Immature natural killer cell (primary cell): Measurements from ENCODE around the gene KIAA1217. TPM values are rescaled to one million over a fixed set of nuclear protein-coding genes. Genes with fewer than 3 reads are reported as not detected.

Experiments used
- DNase-seq, 3 donors: peaks; one replicate each; pipeline ENCODE4 v3.0.0; 2022; ENCODE audit warnings: mixed read lengths in 1 of 3
- H3K27ac Mint-ChIP-seq, 6 donors: one replicate each; pipeline ENCODE4 v1.8.0; 2020; ENCODE audit warnings: mixed read lengths in 6 of 6, mild to moderate bottlenecking in 5 of 6, inconsistent platforms in 4 of 6, moderate library complexity in 3 of 6
- H3K27me3 Mint-ChIP-seq, 3 donors: one replicate each; pipeline ENCODE4 v1.8.0; 2020 to 2021; ENCODE audit warnings: low read depth in 3 of 3, mild to moderate bottlenecking in 3 of 3, mixed read lengths in 3 of 3, moderate library complexity in 3 of 3, inconsistent platforms in 1 of 3
- H3K36me3 Mint-ChIP-seq, 3 donors: one replicate each; pipeline ENCODE4 v1.8.0; 2020; ENCODE audit warnings: mixed read lengths in 3 of 3, inconsistent platforms in 2 of 3, mild to moderate bottlenecking in 2 of 3
- H3K4me1 Mint-ChIP-seq, 2 donors: one replicate each; pipeline ENCODE4 v1.8.0; 2020; ENCODE audit warnings: inconsistent platforms in 2 of 2, mild to moderate bottlenecking in 2 of 2, mixed read lengths in 2 of 2, moderate library complexity in 1 of 2
- H3K4me3 Mint-ChIP-seq, 5 donors: one replicate each; pipeline ENCODE4 v1.8.0; 2020; ENCODE audit warnings: mild to moderate bottlenecking in 5 of 5, mixed read lengths in 5 of 5, inconsistent platforms in 3 of 5, moderate library complexity in 3 of 5
- H3K9me3 Mint-ChIP-seq, 6 donors: one replicate each; pipeline ENCODE4 v1.8.0; 2020; ENCODE audit warnings: mild to moderate bottlenecking in 6 of 6, mixed read lengths in 6 of 6, inconsistent platforms in 4 of 6, moderate library complexity in 3 of 6
- polyA plus RNA-seq, 3 donors: library from polyadenylated mRNA; unstranded; fragments of 300-500 nt; fragmentation: Illumina TruSeq; gene quantifications; one replicate each; pipeline ENCODE4 v1.2.3, GENCODE V29; 2021

KIAA1217 gene
- polyA plus RNA-seq, 3 donors from 2014 or later, result not detected

DNA sequence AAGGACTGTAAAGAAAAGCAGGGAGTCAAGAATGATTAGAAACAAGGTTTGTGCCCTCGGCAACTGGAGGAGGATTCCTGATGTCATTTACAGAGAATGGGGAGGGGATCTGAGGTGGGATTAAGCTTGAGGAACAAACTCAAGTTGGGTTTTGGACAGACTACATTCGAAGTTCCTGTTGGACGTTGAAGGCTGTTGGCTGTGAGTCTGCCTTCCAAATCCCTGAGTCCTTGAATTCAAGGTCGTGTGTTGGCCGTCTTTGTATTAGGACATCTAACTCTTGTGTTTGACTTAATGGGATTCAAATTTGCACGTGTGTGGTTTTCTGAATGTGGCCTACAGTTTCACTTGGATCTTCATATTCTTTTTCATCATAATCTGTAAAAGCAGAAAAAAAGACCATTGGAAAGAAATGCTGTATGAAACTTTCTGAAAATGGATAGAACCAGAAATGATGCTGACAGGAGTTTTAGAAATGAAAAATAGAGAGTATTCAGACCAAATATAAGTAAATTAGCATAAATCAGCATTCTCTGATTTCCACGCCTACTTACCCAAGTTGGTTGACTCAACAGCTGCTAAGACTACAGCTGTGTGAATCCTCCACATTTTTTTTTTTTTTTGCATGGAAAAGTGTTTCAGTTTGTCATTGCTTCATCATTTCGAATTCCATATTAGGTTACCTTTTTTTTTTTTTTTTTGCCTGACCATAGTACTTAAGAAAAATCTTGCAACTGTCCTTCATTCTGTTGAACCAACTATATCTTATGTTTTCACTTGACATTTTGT is 94.8 kb downstream of the KIAA1217 start:
- H3K9me3 Mint-ChIP-seq, result peaks cover 0 to 8% (median 0%) of the 10 kb centered on the region in 6 donors
- H3K4me3 Mint-ChIP-seq, result no peak overlapping the region
- no peaks in the 10 kb centered on the region for H3K4me1 Mint-ChIP-seq
- DNase-seq, result no peak
- H3K36me3 Mint-ChIP-seq, result peaks cover 0 to 3% (median 0%) of the 10 kb centered on the region in 3 donors
- H3K27ac Mint-ChIP-seq, result no peak overlapping the region
- H3K27me3 Mint-ChIP-seq, result no peaks in the 10 kb centered on the region

DNA sequence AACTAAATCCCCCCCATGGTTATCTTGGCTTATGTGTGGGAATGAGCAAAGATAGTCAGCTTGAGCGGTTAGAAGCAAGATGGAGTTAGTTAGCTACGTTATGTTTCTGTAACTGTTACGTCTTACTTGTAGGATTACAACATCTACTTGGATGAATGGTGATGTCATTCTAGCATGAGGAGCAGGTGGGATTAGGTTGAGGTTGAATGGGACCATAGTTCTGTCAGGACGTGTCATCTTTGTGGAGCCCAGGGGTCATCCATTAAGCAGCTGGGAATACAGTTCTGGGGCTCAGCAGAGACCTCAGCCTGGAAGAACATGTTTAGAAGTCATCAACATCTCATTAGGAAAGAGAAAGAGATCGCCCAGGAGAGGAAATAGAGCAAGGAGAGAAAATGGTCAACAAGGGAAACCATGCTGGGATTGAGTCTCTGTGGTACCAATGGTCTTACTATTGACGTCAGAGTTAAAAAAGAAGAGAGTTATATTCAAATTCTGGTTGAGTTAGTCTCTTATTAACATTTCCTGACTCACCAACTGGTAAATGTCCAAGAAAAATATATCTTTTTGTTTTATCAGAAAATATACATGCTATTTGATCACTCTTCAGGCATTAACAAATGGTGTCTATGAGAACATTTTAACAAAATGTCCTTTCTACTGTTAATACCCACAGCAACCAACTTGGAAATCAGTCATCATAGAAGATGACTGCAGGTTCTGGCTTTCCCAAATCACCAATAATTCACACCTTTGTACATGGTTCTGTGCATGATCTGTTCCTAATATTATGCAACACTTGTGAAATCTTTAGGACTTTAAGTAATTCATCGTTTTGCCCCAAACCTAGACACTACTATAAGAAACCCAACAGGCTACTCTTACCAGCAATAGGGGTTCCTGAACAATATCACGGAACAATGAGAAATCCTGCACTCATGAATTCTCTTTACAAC is 96.9 kb downstream of the KIAA1217 start:
- H3K9me3 Mint-ChIP-seq, result peaks cover 0 to 9% (median 0%) of the 10 kb centered on the region in 6 donors
- DNase-seq, result no peak
- no peak overlapping the region for H3K4me3 Mint-ChIP-seq
- H3K27ac Mint-ChIP-seq, result no peak overlapping the region
- peaks cover 0 to 2% (median 0%) of the 10 kb centered on the region in 3 donors for H3K27me3 Mint-ChIP-seq
- no peaks in the 10 kb centered on the region for H3K4me1 Mint-ChIP-seq
- peaks cover 0 to 3% (median 0%) of the 10 kb centered on the region in 3 donors for H3K36me3 Mint-ChIP-seq

DNA sequence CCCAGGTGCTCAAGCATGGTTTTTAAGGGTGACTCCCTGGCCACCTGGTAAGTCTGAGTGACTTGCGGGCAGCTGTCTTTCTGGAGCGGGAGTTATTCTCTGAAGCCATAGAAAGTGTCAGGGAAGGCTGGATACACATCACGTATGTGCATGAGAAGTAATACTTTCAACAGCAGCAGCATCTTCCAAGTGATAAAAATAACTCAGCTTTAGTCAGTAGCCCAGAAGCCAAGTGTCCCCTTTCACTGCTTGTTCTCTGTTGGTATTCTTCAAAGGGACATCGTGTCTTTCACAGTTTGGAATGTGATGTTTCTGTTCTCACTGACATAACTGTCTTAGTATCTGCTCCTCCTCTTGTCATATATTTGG is 97.6 kb downstream of the KIAA1217 start:
- H3K4me1 Mint-ChIP-seq, result no peaks in the 10 kb centered on the region
- H3K36me3 Mint-ChIP-seq, result peaks cover 0 to 3% (median 0%) of the 10 kb centered on the region in 3 donors

DNA sequence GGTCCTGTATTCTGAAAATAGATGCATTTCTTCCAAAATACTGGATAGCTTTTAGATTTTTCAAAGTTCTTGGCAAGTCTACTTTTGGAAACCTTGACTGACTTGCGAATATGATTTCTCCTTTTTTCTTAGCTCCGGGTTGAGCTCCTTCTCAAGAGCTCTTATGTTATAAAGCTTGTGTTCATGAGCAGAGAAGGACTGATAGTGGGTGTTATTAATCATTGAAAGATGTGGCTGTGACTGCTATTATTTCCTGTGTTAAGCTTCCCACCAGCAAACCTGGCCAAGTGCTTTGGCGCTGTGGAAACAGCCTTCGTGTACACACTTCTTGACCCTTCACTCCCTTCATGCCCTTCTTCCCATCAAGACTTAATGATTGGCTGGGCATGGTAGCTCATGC is 98.2 kb downstream of the KIAA1217 start:
- no peak overlapping the region for H3K4me3 Mint-ChIP-seq

More for the DNA sequence above, 97.6 kb downstream of the KIAA1217 start:
- H3K9me3 Mint-ChIP-seq, result peaks cover 0 to 9% (median 0%) of the 10 kb centered on the region in 6 donors
- H3K27ac Mint-ChIP-seq, result no peak overlapping the region
- H3K27me3 Mint-ChIP-seq, result peaks cover 0 to 2% (median 0%) of the 10 kb centered on the region in 3 donors
- no peak overlapping the region for H3K4me3 Mint-ChIP-seq
- DNase-seq, result no peak

DNA sequence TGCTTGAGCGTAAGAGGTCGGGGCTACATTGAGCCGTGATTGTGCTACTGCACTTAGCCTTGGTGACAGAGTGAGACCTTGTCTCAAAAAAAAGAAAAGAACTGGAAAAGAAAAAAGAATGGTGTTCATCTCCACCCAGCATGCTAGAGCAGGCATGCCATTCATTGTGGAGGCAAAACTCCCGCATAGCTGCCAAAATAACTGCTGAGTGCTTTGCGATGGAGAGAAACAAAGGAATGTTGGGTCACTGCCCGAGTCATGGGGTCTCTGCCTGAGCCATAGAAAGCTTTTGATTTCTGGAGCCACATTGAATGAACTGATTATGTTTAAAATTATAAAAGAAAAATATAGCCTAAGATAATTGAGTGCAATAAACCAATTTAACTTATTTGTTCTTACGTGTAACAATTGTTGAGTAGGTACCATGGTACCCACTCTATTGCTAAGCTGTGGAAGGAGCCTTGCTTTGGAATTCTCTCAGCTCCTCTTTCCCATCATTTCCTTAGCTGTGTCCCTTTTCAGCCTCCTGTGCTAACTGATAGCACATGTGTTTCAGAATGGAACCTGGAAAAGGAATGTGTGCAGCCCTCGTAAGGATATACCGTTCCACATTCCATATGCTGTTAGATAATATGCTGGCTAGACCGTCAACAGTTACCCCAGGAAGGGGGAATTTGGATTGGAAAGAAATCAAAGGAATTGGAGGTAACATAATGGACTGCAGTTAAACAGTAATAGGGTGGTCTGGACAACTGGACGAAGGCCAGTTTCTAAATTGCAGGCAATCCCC is 99.0 kb downstream of the KIAA1217 start:
- Mint-ChIP-seq H3K27ac (no peak overlapping the region), H3K4me1 (no peaks in the 10 kb centered on the region), H3K4me3 (no peak overlapping the region), H3K27me3 (peaks cover 0 to 2% (median 0%) of the 10 kb centered on the region in 3 donors), H3K36me3 (no peaks in the 10 kb centered on the region), H3K9me3 (peaks cover 0 to 9% (median 0%) of the 10 kb centered on the region in 6 donors)
- no peak for DNase-seq

More for the DNA sequence above, 98.2 kb downstream of the KIAA1217 start:
- Mint-ChIP-seq H3K4me1 (no peaks in the 10 kb centered on the region), H3K27ac (no peak overlapping the region), H3K9me3 (peaks cover 0 to 9% (median 0%) of the 10 kb centered on the region in 6 donors), H3K27me3 (peaks cover 0 to 2% (median 0%) of the 10 kb centered on the region in 3 donors), H3K36me3 (peaks cover 0 to 3% (median 0%) of the 10 kb centered on the region in 3 donors)
- no peak for DNase-seq

DNA sequence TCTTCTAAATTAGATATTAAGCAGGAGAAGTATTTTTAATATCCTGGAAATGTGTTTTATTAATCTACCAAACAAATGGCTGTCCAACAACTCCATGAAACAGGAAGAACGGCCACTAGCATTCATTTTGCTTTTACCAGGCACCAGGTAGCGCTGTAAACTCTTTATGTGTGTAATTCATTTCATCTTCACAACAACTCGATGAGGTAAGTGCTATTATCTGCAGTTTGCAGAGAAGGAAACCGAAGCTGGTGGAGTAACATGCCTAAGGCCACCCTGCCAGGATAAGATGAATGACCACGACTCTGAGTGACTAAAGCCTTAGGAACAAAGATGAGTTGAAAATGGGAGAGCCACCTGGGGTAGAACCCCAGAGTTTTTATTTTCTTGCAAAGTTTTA is 101.2 kb downstream of the KIAA1217 start:
- DNase-seq, result no peak
- H3K36me3 Mint-ChIP-seq, result no peaks in the 10 kb centered on the region
- peaks cover 0 to 2% (median 0%) of the 10 kb centered on the region in 3 donors for H3K27me3 Mint-ChIP-seq
- H3K4me1 Mint-ChIP-seq, result no peaks in the 10 kb centered on the region
- no peak overlapping the region for H3K27ac Mint-ChIP-seq
- H3K4me3 Mint-ChIP-seq, result no peak overlapping the region
- peaks cover 0 to 6% (median 0%) of the 10 kb centered on the region in 6 donors for H3K9me3 Mint-ChIP-seq

DNA sequence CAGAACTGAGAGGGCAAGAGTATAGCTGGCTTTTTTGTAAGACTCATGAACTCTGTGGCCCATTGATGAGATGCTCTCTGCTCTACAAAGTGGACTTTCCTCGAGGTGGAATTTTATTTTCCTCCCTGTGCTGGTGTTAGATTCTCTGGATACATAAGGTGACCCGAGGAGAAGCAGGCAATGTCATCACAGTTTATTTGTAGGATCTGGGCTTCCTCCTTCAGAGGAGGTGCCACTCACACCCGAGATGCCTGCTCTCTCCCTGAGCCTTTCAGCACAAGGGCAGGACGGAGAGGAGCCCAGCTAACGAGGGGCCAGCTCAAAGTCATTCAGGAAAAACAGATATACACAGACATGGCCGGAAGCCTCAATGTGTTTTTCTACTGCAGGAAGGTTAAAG is 103.0 kb downstream of the KIAA1217 start:
- H3K9me3 Mint-ChIP-seq, result peaks cover 0 to 6% (median 0%) of the 10 kb centered on the region in 6 donors
- H3K27ac Mint-ChIP-seq, result no peak overlapping the region
- peaks cover 0 to 5% (median 0%) of the 10 kb centered on the region in 3 donors for H3K27me3 Mint-ChIP-seq
- H3K4me1 Mint-ChIP-seq, result no peaks in the 10 kb centered on the region
- DNase-seq, result no peak
- H3K36me3 Mint-ChIP-seq, result no peaks in the 10 kb centered on the region
- H3K4me3 Mint-ChIP-seq, result no peak overlapping the region

DNA sequence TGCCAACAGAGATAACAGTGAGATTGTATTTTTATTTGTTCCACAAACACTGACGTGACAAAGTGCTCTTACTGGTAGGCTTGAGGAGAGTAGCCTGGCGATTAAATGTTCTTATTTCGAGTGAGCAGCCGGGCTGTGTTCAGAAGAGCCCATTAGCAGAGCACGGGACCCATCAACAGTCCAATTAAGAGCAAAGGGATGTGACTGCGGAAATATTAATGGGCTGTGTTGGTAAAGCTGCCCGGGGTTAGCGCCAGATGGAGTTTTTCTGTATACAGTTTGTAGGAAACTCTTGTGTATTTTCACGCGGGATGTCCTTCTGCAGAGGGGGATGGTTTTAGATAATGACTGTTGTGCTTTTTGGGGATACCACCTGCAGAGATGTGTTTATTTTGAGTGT is 104.3 kb downstream of the KIAA1217 start:
- Mint-ChIP-seq H3K4me1 (no peaks in the 10 kb centered on the region), H3K27me3 (peaks cover 0 to 5% (median 0%) of the 10 kb centered on the region in 3 donors), H3K27ac (no peak overlapping the region), H3K4me3 (no peak overlapping the region), H3K36me3 (no peaks in the 10 kb centered on the region), H3K9me3 (peaks cover 0 to 6% (median 0%) of the 10 kb centered on the region in 6 donors)
- DNase-seq, result no peak

DNA sequence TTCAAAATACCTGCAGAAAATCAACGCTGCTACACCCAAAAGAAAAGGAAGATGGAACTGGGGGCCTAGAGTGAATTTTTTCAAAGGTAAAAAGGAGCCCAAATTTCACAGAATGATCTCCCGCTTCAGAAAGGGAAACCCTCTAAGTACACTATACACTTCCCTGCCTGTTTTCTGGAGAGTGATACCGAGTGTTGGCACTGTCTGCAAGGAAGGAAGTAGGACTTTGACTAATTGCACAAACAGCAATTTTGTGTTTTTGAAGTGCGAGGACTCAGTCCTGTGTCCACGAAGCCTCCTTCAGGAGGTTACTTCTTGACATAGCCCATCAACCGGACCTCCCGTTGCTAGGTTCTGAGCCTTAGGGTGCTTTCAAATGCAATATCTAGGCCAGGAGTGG is 106.3 kb downstream of the KIAA1217 start:
- Mint-ChIP-seq H3K36me3 (no peaks in the 10 kb centered on the region), H3K27ac (no peak overlapping the region), H3K9me3 (peaks cover 0 to 3% (median under 1%) of the 10 kb centered on the region in 6 donors), H3K4me1 (no peaks in the 10 kb centered on the region), H3K27me3 (peaks cover 0 to 4% (median 0%) of the 10 kb centered on the region in 3 donors), H3K4me3 (no peak overlapping the region)
- no peak for DNase-seq

DNA sequence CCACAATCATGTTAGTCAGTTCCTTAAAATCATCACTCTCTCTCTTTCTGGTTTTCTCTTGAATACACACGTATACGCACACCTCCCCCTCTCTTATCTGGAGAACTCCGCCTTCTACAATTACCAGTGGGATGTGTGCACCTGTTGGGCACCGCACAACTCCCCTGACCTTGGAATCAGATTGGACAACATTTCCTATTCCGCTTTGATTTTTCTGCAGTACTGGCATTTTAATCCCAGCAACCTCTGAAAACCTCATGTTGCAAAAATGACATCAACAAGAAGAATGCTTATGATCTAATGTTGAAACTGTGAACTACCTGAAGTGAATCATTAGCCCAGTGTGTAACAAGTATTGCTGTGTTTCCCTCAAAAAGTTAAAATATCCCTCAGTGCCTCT is 109.6 kb downstream of the KIAA1217 start:
- H3K9me3 Mint-ChIP-seq, result peaks cover 0 to 9% (median under 1%) of the 10 kb centered on the region in 6 donors
- H3K27ac Mint-ChIP-seq, result no peak overlapping the region
- H3K4me3 Mint-ChIP-seq, result no peak overlapping the region
- no peaks in the 10 kb centered on the region for H3K36me3 Mint-ChIP-seq
- H3K4me1 Mint-ChIP-seq, result no peaks in the 10 kb centered on the region
- H3K27me3 Mint-ChIP-seq, result peaks cover 0 to 4% (median 0%) of the 10 kb centered on the region in 3 donors
- DNase-seq, result no peak

DNA sequence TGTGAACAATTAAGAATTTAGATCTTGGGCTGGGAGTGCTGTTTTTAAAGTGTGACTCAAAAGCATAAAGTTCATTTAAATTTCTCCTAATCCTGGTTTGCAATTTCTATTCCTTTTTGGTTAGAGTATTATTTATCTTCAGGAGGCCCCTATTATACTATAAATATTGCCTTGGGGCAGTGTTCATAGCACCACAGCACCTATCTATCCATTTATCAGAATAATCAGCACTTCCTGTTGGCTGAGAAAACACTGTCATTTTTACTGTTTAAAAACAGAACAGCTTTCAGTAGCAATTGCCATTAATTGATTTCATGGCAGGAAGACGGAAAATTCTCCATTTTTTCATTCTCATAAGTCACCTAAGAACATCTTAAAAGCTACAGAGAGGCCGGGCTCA is 111.4 kb downstream of the KIAA1217 start:
- peaks cover 0 to 7% (median 0%) of the 10 kb centered on the region in 3 donors for H3K27me3 Mint-ChIP-seq
- no peaks in the 10 kb centered on the region for H3K36me3 Mint-ChIP-seq

DNA sequence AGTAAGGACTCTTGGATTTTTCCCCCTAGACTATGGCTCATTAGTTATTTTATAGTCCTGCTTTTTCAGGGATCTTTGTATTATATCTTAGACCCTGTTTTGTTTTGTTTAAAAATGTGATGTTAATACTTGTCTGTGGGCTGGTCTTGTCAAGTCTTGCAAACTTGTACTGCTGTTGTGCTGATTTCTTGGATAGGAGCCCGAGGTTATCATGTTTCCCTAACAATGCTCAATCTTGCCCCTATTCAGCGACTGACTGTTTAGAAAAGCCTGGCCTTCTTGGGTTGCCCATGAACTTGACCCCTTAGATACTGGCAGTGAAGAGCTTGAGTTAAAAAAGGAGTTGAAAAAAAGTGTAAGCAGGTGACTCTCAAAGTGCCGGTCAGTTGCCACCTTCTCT is 115.7 kb downstream of the KIAA1217 start:
- DNase-seq, result no peak
- peaks cover 0 to 3% (median 0%) of the 10 kb centered on the region in 3 donors for H3K27me3 Mint-ChIP-seq
- H3K9me3 Mint-ChIP-seq, result peaks cover 0 to 10% (median 7%) of the 10 kb centered on the region in 6 donors
- H3K36me3 Mint-ChIP-seq, result no peaks in the 10 kb centered on the region
- H3K4me1 Mint-ChIP-seq, result no peaks in the 10 kb centered on the region
- no peak overlapping the region for H3K4me3 Mint-ChIP-seq
- H3K27ac Mint-ChIP-seq, result no peak overlapping the region

More for the DNA sequence above, 111.4 kb downstream of the KIAA1217 start:
- no peak overlapping the region for H3K4me3 Mint-ChIP-seq
- no peak overlapping the region for H3K27ac Mint-ChIP-seq
- no peaks in the 10 kb centered on the region for H3K4me1 Mint-ChIP-seq
- DNase-seq, result no peak
- H3K9me3 Mint-ChIP-seq, result peaks cover 0 to 8% (median 2%) of the 10 kb centered on the region in 6 donors

DNA sequence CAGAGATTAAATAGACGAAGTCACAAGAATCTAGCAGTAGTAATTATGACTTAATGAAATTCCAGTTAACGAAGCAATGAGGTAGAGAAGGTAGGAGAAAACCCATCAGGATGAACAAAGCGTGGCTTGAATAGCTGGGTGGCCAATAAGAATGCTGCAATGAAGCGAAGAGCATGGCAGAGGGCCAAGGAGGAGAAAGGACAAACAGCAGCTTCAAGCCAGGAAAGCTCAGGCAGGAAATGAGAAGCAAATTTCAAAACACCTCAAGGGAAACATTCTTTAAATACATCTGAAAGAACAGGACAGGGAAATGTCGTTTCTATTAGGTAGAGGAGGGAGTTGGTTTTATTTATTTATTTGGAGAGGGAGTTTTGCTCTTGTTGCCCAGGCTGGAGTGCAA is 122.5 kb downstream of the KIAA1217 start:
- H3K4me1 Mint-ChIP-seq, result no peaks in the 10 kb centered on the region
- H3K9me3 Mint-ChIP-seq, result peaks cover 0 to 7% (median 2%) of the 10 kb centered on the region in 6 donors
- no peak overlapping the region for H3K27ac Mint-ChIP-seq
- H3K27me3 Mint-ChIP-seq, result peaks cover 0 to 2% (median 0%) of the 10 kb centered on the region in 3 donors
- H3K4me3 Mint-ChIP-seq, result no peak overlapping the region
- no peaks in the 10 kb centered on the region for H3K36me3 Mint-ChIP-seq
- no peak for DNase-seq
